ENCODE results near the gene NDOR1.

GRCh38 chr9:137256362-137256761 is 50.9 kb downstream of the NDOR1 start:
- TF ChIP-seq CTCF (IDR thresholded peaks at IDR 0.05; ENCODE audit: low read depth, low read length), result no peak
- TF ChIP-seq EZH2phosphoT487 (IDR thresholded peaks at IDR 0.05; ENCODE audit: low read depth), result no peak
